Measurements from ENCODE around the gene ZNF581. TPM values are rescaled to one million over a fixed set of nuclear protein-coding genes. Genes with fewer than 3 reads are reported as not detected.

Gene ZNF581
- polyA plus RNA-seq, 1 experiment, result 31.3 TPM

- no peak overlapping the region for H3K4me3 ChIP-seq (ENCODE audit: low read depth, low read length)
- CTCF ChIA-PET, result interaction anchor here (0.6 to 5.6 kb wide), 35 partner anchors 8 to 701 kb away, joined by 3 to 58 read pairs (median 4); partner anchors contain the start of genes CCDC106, FIZ1, ZNF524 and ZNF581
- no peaks in the 10 kb centered on the region for H3K27me3 ChIP-seq (ENCODE audit: control insufficient read depth, insufficient read depth, low read length)
- POLR2A ChIA-PET, result no interaction called here
- TF ChIP-seq CTCF (IDR thresholded peaks at IDR 0.05; ENCODE audit: insufficient read depth, low read depth, low read length), result peak; percentile 83
- no peaks in the 10 kb centered on the region for H3K36me3 ChIP-seq (ENCODE audit: control insufficient read depth, insufficient read depth, low read length)
- DNase-seq (ENCODE audit: low read depth), result no peak
These were observed 11.0 kb upstream of the ZNF581 start for GRCh38 chr19:55632463-55632834.

DNA sequence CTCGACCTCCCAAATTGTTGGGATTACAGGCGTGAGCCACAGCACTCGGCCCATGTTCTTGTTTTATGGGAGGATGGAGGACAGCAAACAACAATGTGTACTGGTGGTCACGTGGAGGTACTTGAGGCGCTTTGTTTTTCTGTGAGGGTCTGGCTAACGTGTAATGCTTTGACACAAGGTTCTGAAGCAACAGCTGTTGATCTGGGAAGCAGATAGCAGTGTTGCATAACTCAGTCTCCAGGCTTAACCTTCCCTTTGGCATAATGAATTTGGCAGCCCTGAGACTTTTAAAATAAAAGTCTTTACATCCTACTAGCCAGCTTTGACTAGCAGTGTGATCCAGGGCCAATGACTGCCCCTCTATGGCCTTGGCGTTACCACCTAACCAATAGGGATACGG, 9.6 kb upstream of the ZNF581 start:
- TF ChIP-seq CTCF (IDR thresholded peaks at IDR 0.05; ENCODE audit: insufficient read depth, low read depth, low read length), result no peak
- DNase-seq (ENCODE audit: low read depth), result no peak
- H3K27me3 ChIP-seq (ENCODE audit: control insufficient read depth, insufficient read depth, low read length), result no peaks in the 10 kb centered on the region
- H3K4me3 ChIP-seq (ENCODE audit: low read depth, low read length), result no peak overlapping the region
- ChIA-PET POLR2A (interaction anchor here (0.6 kb wide), 1 partner anchor 50 kb away, joined by 4 read pairs; no protein-coding TSS in a partner anchor), CTCF (interaction anchor here (0.7 to 5.6 kb wide), 10 partner anchors 9 to 508 kb away, joined by 3 to 58 read pairs (median 10); partner anchors contain the start of genes FIZ1, ZNF524, ZNF581 and ZNF784)
- H3K36me3 ChIP-seq (ENCODE audit: control insufficient read depth, insufficient read depth, low read length), result no peaks in the 10 kb centered on the region; the same call in 1 of the 2 replicates

- CTCF ChIA-PET, result interaction anchor here (0.7 to 2.2 kb wide), 4 partner anchors 11 to 169 kb away, joined by 3 to 10 read pairs (median 5); partner anchors contain the start of gene ZNF784
- no peak for DNase-seq (ENCODE audit: low read depth)
- POLR2A ChIA-PET, result no interaction called here
- Histone ChIP-seq H3K4me3 (ENCODE audit: low read depth, low read length) (peak overlapping the region; percentile 99), H3K36me3 (ENCODE audit: control insufficient read depth, insufficient read depth, low read length) (no peaks in the 10 kb centered on the region; the same call in 1 of the 2 replicates), H3K27me3 (ENCODE audit: control insufficient read depth, insufficient read depth, low read length) (no peaks in the 10 kb centered on the region)
- no peak for TF ChIP-seq CTCF (IDR thresholded peaks at IDR 0.05; ENCODE audit: insufficient read depth, low read depth, low read length)
These were observed 8.1 kb upstream of the ZNF581 start for GRCh38 chr19:55635334-55635717.

DNA sequence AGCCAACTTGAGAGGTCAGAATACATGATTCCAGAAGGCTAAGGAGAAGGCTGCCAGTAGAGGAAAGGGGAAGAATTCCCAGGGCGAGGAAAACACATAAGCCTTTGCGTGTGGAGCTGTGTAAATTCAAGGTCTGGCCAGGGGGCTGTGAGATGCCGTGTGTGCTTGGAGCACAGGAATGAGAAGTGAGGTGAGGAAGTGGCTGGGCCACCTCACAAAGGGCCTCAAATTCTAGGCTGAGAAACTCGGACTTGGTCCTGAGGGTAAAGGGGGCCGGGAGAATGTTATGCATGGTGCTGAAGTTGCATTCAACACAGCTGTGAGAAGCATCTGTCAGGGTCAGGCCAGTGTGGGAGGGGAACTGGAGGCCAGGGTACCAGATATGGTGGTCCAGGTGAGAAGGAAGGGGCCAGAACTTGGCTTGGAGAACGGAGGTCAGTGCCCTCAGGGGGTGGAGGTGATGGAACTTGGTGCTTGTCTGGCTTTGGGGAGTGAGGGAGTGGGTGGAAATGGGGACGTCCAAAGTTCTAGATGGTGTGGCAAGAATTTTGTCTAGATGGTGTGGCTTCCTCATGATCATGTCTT, 7.5 kb upstream of the ZNF581 start:
- POLR2A ChIA-PET, result interaction anchor here (1.0 kb wide), 1 partner anchor 12 kb away, joined by 4 read pairs; the partner anchor contains the start of gene CCDC106
- Histone ChIP-seq H3K36me3 (ENCODE audit: control insufficient read depth, insufficient read depth, low read length) (no peaks in the 10 kb centered on the region; the same call in 1 of the 2 replicates), H3K27me3 (ENCODE audit: control insufficient read depth, insufficient read depth, low read length) (no peaks in the 10 kb centered on the region), H3K4me3 (ENCODE audit: low read depth, low read length) (peak overlapping the region; percentile 99)
- DNase-seq (ENCODE audit: low read depth), result no peak
- no peak for TF ChIP-seq CTCF (IDR thresholded peaks at IDR 0.05; ENCODE audit: insufficient read depth, low read depth, low read length)
- CTCF ChIA-PET, result interaction anchor here (0.9 to 2.2 kb wide), 5 partner anchors 12 to 132 kb away, joined by 3 to 10 read pairs (median 4); partner anchors contain the start of gene ZNF784

GRCh38 chr19:55636723-55637122, 6.7 kb upstream of the ZNF581 start:
- no peak for TF ChIP-seq CTCF (IDR thresholded peaks at IDR 0.05; ENCODE audit: insufficient read depth, low read depth, low read length)
- no peaks in the 10 kb centered on the region for H3K27me3 ChIP-seq (ENCODE audit: control insufficient read depth, insufficient read depth, low read length)
- CTCF ChIA-PET, result interaction anchor here (1.5 to 2.2 kb wide), 4 partner anchors 12 to 133 kb away, joined by 4 to 10 read pairs (median 4); partner anchors contain the start of gene ZNF784
- DNase-seq (ENCODE audit: low read depth), result no peak
- H3K36me3 ChIP-seq (ENCODE audit: control insufficient read depth, insufficient read depth, low read length), result no peaks in the 10 kb centered on the region; the same call in 1 of the 2 replicates
- POLR2A ChIA-PET, result interaction anchor here (0.6 to 1.0 kb wide), 2 partner anchors 11 to 18 kb away, joined by 3 to 4 read pairs; partner anchors contain the start of gene CCDC106
- no peak overlapping the region for H3K4me3 ChIP-seq (ENCODE audit: low read depth, low read length)
